ENCODE results near the gene NAALADL2. TPM values are rescaled to one million over a fixed set of nuclear protein-coding genes. Genes with fewer than 3 reads are reported as not detected.

NAALADL2 gene
- total and polyA plus RNA-seq, 2 of the 13 experiments (the other 11 are each of a cell fraction or from before 2014, with no cell fraction given), result 0.08 TPM; not detected in 1

DNA sequence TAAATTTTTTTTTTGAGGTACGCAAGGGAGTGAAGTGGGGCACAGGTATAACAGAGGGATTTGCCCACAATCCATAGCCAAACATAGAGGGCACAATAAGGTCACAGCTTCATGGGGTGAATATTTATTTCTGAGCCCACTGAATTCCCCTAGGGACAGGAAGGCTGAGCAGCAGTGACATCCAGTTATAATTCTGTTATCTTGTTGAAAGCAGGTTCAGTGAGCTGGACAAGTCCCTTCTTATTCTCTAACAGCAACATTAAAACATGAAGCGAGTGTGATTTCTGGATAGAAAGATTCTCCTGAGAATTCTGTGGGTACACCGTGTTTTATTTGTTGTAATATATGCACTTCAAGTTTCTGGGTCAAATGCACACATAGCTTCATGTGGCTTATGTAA lies 538.2 kb downstream of the NAALADL2 start (continued):
- TF ChIP-seq, protein P1, sequence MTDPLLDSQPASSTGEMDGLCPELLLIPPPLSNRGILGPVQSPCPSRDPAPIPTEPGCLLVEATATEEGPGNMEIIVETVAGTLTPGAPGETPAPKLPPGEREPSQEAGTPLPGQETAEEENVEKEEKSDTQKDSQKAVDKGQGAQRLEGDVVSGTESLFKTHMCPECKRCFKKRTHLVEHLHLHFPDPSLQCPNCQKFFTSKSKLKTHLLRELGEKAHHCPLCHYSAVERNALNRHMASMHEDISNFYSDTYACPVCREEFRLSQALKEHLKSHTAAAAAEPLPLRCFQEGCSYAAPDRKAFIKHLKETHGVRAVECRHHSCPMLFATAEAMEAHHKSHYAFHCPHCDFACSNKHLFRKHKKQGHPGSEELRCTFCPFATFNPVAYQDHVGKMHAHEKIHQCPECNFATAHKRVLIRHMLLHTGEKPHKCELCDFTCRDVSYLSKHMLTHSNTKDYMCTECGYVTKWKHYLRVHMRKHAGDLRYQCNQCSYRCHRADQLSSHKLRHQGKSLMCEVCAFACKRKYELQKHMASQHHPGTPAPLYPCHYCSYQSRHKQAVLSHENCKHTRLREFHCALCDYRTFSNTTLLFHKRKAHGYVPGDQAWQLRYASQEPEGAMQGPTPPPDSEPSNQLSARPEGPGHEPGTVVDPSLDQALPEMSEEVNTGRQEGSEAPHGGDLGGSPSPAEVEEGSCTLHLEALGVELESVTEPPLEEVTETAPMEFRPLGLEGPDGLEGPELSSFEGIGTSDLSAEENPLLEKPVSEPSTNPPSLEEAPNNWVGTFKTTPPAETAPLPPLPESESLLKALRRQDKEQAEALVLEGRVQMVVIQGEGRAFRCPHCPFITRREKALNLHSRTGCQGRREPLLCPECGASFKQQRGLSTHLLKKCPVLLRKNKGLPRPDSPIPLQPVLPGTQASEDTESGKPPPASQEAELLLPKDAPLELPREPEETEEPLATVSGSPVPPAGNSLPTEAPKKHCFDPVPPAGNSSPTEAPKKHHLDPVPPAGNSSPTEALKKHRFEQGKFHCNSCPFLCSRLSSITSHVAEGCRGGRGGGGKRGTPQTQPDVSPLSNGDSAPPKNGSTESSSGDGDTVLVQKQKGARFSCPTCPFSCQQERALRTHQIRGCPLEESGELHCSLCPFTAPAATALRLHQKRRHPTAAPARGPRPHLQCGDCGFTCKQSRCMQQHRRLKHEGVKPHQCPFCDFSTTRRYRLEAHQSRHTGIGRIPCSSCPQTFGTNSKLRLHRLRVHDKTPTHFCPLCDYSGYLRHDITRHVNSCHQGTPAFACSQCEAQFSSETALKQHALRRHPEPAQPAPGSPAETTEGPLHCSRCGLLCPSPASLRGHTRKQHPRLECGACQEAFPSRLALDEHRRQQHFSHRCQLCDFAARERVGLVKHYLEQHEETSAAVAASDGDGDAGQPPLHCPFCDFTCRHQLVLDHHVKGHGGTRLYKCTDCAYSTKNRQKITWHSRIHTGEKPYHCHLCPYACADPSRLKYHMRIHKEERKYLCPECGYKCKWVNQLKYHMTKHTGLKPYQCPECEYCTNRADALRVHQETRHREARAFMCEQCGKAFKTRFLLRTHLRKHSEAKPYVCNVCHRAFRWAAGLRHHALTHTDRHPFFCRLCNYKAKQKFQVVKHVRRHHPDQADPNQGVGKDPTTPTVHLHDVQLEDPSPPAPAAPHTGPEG (CRISPR knock-in tag; IDR thresholded peaks at IDR 0.05), result no peak

- in situ Hi-C loops (cut with HindIII; ENCODE audit: extremely low pct_ligation_motif_present, low pct_unique_long_range_greater_than_20kb), result no loop called here
- FAIRE-seq (no peak), DNase-seq (ENCODE audit: low spot score) (no peak), ATAC-seq (no peak)
- no TSS peak for BruUV-seq (replicated peaks)
- H2AFZ ChIP-seq (ENCODE audit: low read length), result no peak overlapping the region
- H3K27me3 ChIP-seq (ENCODE audit: control insufficient read depth in 1 of 2, insufficient read depth in 2 of 2, low read length in 2 of 2), result no peaks in the 10 kb centered on the region
- H4K20me1 ChIP-seq (ENCODE audit: insufficient read depth, low read length), result no peaks in the 10 kb centered on the region
- H3K4me3 ChIP-seq (replicated peaks in 1 of 3; ENCODE audit: insufficient read depth in 1 of 3, low read depth in 2 of 3, low read length in 3 of 3), result no peak overlapping the region
- 29% methylated on average over 4 of the region's 4 CpGs for WGBS (ENCODE audit: low lambda C conversion rate)
- H3K4me2 ChIP-seq (ENCODE audit: low read depth, low read length), result no peak overlapping the region
- H3K9me3 ChIP-seq (ENCODE audit: low read length), result peaks cover 3% of the 10 kb centered on the region; the same call in 1 of the 2 replicates
- POLR2A ChIA-PET, result no interaction called here
- H3K27ac ChIP-seq (ENCODE audit: extremely low read length, insufficient read depth, low read length), result no peak overlapping the region
- no peaks in the 10 kb centered on the region for H3K36me3 ChIP-seq (replicated peaks in 1 of 2; ENCODE audit: control insufficient read depth in 1 of 2, insufficient read depth in 2 of 2, low read length in 2 of 2)
- H3K9ac ChIP-seq (ENCODE audit: insufficient read depth, low read depth, low read length), result no peak overlapping the region
- intact Hi-C loops (cut with micrococcal nuclease; ENCODE audit: unreplicated experiment), result no loop called here
- CTCF ChIA-PET (ENCODE audit: low intra/inter-chr PET ratio, low total read pairs), result no interaction called here
- H3K79me2 ChIP-seq (ENCODE audit: insufficient read depth, low read length), result no peaks in the 10 kb centered on the region
- no peaks in the 10 kb centered on the region for H3K4me1 ChIP-seq (ENCODE audit: insufficient read depth, low read length)
- TF ChIP-seq, protein P2, sequence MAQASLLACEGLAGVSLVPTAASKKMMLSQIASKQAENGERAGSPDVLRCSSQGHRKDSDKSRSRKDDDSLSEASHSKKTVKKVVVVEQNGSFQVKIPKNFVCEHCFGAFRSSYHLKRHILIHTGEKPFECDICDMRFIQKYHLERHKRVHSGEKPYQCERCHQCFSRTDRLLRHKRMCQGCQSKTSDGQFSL (CRISPR knock-in tag; IDR thresholded peaks at IDR 0.05), result no peak
- TF ChIP-seq, protein P3, sequence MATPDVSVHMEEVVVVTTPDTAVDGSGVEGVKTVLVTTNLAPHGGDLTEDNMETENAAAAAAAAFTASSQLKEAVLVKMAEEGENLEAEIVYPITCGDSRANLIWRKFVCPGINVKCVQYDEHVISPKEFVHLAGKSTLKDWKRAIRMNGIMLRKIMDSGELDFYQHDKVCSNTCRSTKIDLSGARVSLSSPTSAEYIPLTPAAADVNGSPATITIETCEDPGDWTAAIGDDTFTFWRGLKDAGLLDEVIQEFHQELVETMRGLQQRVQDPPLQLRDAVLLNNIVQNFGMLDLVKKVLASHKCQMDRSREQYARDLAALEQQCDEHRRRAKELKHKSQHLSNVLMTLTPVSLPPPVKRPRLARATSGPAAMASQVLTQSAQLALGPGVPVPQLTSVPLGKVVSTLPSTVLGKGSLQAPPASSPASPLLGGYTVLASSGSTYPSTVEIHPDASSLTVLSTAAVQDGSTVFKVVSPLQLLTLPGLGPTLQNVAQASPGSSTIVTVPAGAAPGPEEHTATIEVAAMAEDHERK (CRISPR knock-in tag; IDR thresholded peaks at IDR 0.05; ENCODE audit: low read depth), result no peak
- TF ChIP-seq REPIN1 (CRISPR knock-in tag; IDR thresholded peaks at IDR 0.05; ENCODE audit: borderline replicate concordance, low read depth) (no peak), ZNF883 (CRISPR knock-in tag; IDR thresholded peaks at IDR 0.05; ENCODE audit: not compliant biosample characterization) (no peak), ZNF510 (CRISPR knock-in tag; IDR thresholded peaks at IDR 0.05; ENCODE audit: low read depth) (no peak), ETV5 (CRISPR knock-in tag; IDR thresholded peaks at IDR 0.05; ENCODE audit: borderline replicate concordance) (no peak), CC2D1A (CRISPR knock-in tag; IDR thresholded peaks at IDR 0.05) (no peak), KDM5A (IDR thresholded peaks at IDR 0.05; ENCODE audit: borderline replicate concordance, low read length) (no peak), KDM2A (CRISPR knock-in tag; IDR thresholded peaks at IDR 0.05; ENCODE audit: borderline replicate concordance, low read depth) (no peak), HIC2 (CRISPR knock-in tag; IDR thresholded peaks at IDR 0.05; ENCODE audit: low read depth) (no peak)
- TF ChIP-seq, protein P4, sequence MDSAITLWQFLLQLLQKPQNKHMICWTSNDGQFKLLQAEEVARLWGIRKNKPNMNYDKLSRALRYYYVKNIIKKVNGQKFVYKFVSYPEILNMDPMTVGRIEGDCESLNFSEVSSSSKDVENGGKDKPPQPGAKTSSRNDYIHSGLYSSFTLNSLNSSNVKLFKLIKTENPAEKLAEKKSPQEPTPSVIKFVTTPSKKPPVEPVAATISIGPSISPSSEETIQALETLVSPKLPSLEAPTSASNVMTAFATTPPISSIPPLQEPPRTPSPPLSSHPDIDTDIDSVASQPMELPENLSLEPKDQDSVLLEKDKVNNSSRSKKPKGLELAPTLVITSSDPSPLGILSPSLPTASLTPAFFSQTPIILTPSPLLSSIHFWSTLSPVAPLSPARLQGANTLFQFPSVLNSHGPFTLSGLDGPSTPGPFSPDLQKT (CRISPR knock-in tag; IDR thresholded peaks at IDR 0.05; ENCODE audit: borderline replicate concordance), result no peak
These were observed 539.5 kb downstream of the NAALADL2 start for GRCh38 chr3:175398676-175399075.
